Stimulated activated CD4-positive, alpha-beta T cell treated with anti-CD3 and anti-CD28 coated beads, Interleukin-4, amount 100 ng/mL, for 48 hours (primary cell): ENCODE results near the gene OR2C1.

Experiments
- DNase-seq, 2 donors: peaks; one replicate each; pipeline ENCODE4 v3.0.0-alpha.2; 2020; ENCODE audit warnings: low read depth in 2 of 2

OR2C1 gene

DNA sequence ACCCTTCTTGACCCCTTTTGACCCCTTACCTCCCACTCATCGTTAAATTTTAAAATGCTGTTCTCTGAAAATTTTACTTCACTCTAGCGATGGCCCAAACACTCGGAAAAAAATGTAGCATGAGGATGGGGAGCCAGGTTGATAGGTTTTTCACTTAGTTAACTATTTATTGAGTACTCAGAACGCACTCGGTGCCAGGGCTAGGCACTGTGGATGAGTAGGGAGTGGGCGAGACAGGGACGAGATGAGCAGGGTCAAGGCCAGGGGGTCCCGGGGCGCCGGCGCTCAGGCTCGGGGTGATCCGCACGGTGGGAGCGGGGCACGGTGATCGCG is 44.7 kb downstream of the OR2C1 start:
- DNase-seq = no peak

DNA sequence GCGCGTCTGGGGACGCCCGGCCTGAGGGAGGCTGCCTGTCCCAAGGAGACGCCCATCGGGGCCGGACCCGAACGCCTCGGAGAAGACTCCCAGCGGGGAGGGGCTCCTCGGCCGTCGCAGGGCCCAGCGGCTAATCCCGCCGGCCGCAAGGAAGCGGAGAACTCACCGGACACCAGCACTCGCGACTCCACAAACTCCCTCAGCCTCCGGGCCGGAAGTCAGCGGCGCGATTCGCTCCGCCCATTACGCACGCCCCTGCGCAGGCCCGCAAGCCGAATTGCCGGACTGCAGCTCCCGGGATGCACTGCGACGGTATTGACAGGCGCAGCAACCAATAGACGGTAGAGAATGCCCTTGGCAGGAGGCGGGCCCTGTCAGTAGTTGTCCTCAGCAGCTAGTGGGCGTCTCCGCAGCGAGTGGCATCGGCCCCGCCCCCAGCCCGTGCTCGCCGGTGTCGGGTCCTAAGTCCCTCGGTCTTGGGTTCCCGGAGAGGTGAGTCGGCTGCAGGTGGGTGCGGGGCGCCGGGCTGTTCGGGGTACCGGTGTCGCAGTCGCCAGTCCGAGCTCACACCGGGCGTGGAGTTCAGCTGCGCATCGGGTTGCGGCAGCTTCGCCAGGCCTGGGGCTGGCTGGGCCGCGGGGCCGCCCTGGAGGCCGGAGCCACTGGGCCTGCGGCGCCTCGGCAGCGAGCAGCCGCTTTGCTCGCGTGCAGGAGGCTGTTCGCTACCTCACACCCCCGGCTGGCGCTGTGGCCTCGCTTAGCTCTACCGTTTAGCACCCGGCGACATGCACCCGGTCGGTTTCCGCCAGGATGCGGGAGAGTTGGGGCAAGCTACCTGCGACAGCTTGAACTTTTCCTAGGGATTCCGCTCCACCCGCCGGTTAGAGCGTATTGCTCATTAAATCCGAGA is 45.3 kb downstream of the OR2C1 start, which contains the start of the genes ZNF174 and ZSCAN32:
Gene ZNF174, plus strand, starts transcription at position 437 of the 910 bp plus-strand sequence. CDS start 790 bp downstream, outside the sequence.
Gene ZSCAN32, minus strand, starts transcription at position 226 of the 910 bp plus-strand sequence. CDS start 3,447 bp downstream, outside the sequence.
- peak; percentile 98 for DNase-seq

DNA sequence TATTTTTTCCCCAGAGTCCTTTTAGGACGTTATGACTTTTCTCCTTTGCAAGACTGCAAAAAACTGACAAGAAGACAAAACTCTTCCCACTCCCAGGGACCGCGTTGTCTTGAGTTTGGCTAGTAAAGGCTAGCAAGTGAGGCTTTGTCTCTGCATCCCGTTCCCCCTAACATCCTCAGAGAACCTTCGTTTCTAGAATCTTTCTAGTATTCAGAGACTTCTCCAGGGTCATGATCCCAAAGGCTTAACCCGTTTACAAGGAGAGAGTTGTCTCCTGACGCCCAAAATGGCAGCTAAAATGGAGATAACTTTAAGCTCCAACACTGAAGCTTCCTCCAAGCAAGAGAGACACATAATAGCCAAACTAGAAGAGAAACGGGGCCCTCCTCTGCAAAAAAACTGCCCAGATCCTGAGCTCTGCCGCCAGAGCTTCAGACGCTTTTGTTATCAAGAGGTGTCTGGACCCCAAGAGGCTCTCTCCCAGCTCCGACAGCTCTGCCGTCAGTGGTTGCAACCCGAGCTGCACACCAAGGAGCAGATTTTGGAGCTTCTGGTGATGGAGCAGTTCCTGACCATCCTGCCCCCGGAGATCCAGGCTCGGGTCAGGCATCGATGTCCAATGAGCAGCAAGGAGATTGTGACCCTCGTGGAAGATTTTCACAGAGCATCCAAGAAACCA is 46.2 kb downstream of the OR2C1 start:
- DNase-seq = no peak
